Subcutaneous abdominal adipose tissue (tissue), 5 donors: Measurements from ENCODE around the gene B3GALT4.
"Not testable (repeated sequence)": the region's sequence is repeated elsewhere in the genome, so short reads cannot be mapped to it uniquely, and the experiment has no call there.

Experiments
- H3K27ac ChIP-seq: one replicate; pipeline ENCODE4 v1.7.0; 2013; ENCODE audit warnings: low read depth, mild to moderate bottlenecking, inconsistent platforms, low read length, moderate library complexity
- H3K27me3 ChIP-seq, 5 donors: one replicate each; pipeline ENCODE4 v1.7.0; 2013; ENCODE audit warnings: low read length in 5 of 5, inconsistent platforms in 1 of 5; ENCODE audit not compliant: control insufficient read depth in 5 of 5, insufficient read depth in 4 of 5
- H3K36me3 ChIP-seq, 5 donors: one replicate each; pipeline ENCODE4 v1.7.0; 2013; ENCODE audit warnings: low read length in 5 of 5; ENCODE audit not compliant: control insufficient read depth in 5 of 5, insufficient read depth in 5 of 5
- H3K4me1 ChIP-seq, 5 donors: one replicate each; pipeline ENCODE4 v1.7.0; 2013; ENCODE audit warnings: low read length in 5 of 5, mild to moderate bottlenecking in 3 of 5, moderate library complexity in 1 of 5; ENCODE audit not compliant: control insufficient read depth in 5 of 5, insufficient read depth in 5 of 5
- H3K4me3 ChIP-seq, 5 donors: one replicate each; pipeline ENCODE4 v1.7.0; 2013; ENCODE audit warnings: low read length in 5 of 5, low read depth in 1 of 5
- H3K9ac ChIP-seq, 5 donors: one replicate each; pipeline ENCODE4 v1.7.0; 2013; ENCODE audit warnings: low read length in 5 of 5, mild to moderate bottlenecking in 4 of 5, moderate library complexity in 3 of 5
- H3K9me3 ChIP-seq, 5 donors: one replicate each; pipeline ENCODE4 v1.7.0; 2013; ENCODE audit warnings: low read length in 5 of 5; ENCODE audit not compliant: control insufficient read depth in 5 of 5
- donor health status: healthy.
- donor health status: healthy.
- donor health status: healthy.
- donor health status: healthy.
- donor health status: healthy.

B3GALT4 gene

DNA sequence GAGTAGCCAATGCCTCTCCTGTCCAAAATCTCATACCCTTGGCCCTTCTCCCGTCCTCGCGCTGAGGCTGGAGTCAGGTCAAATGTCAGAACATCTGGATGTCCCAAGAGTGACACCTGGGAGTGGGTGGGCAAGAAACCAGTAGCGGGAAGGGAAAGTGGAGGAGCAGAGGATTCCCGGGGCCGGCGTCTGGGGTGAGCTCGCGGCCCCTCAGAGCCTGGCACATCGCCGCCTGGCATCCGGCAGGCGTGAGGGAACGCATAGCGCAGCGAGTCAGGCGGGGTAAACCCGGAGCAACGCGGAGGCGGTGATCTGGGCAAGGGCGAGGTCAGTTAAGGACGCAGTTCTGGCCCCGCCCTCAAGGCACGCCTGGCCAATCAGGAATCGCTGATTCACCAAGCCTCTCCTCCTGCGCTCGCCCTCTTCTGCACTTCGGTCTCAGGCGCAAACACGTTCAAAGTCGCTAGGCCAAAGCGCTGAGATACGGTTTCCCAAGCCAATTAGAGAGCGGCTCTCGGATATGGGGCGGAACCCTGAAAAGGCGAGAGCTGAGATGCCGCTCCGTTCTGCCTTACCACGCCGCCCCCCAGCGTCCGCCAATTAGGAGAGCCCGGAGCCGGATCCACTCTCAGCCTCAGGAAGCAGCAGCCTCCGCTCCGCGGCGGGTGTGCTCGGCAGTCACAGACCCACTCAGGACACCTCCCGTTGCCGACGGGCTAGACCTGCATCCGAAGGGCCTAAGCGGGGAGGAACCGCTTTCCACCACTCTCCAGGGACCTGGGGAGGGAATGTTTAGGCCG is 27.8 kb upstream of the B3GALT4 start:
- H3K9ac ChIP-seq: peak overlapping the region; percentile 47 to 97 (median 87)
- H3K9me3 ChIP-seq: no peaks in the 10 kb centered on the region
- H3K4me1 ChIP-seq: peaks cover 9 to 27% (median 25%) of the 10 kb centered on the region in 5 donors
- no peaks in the 10 kb centered on the region for H3K27me3 ChIP-seq
- H3K27ac ChIP-seq: peak overlapping the region; percentile 93
- H3K4me3 ChIP-seq: peak overlapping the region; percentile 68 to 84 (median 79)
- peaks cover 2 to 27% (median 11%) of the 10 kb centered on the region in 5 donors for H3K36me3 ChIP-seq

DNA sequence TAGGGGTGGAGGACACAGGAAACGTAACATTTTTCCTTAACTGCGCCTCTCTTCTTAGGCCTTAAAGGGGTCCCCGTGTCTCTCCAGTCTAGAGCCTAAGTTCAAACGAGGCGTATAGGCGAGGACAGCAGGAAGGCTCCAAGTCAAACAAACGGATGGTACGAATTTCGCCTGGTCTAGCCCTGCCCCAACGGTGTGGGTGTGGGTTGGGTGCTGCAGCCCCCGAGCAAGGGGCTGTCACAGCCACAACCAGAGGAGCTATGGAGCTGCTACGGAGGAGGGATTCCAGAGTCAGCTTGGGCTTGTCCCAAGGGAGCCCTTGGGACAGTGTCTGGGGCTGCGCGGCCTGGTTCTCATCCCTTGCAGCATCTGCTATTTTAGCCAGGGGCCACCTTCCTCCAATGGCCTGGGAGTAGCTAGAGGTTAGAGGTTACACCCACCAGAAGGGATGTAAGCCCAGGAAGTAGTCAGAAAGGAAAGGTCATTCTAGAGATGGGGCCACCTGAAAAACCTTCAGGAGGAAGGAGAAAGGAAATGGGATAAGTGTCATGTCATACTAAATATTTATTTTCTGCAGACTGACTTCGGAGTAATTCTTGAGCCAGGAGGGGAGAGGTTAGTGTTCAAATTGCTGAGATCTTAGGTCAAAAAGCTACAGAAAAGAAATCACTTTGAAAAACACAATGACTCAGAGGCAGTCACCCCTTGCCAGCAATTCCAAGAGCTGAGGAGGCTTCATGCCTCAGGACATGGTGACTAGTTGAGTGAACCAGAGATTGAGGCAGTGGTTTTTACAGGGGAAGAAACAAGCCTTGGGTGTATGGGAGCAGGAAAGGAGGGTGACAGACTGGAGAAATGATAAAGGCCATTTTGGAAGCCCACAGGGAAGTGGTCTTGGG is 26.9 kb upstream of the B3GALT4 start:
- Histone ChIP-seq H3K9me3 (no peaks in the 10 kb centered on the region), H3K4me3 (peak overlapping the region; percentile 68 to 84 (median 79)), H3K27ac (peak overlapping the region; percentile 93), H3K4me1 (peaks cover 9 to 27% (median 25%) of the 10 kb centered on the region in 5 donors), H3K36me3 (peaks cover 2 to 31% (median 11%) of the 10 kb centered on the region in 5 donors), H3K9ac (peak overlapping the region; percentile 44 to 97 (median 87)), H3K27me3 (no peaks in the 10 kb centered on the region)

DNA sequence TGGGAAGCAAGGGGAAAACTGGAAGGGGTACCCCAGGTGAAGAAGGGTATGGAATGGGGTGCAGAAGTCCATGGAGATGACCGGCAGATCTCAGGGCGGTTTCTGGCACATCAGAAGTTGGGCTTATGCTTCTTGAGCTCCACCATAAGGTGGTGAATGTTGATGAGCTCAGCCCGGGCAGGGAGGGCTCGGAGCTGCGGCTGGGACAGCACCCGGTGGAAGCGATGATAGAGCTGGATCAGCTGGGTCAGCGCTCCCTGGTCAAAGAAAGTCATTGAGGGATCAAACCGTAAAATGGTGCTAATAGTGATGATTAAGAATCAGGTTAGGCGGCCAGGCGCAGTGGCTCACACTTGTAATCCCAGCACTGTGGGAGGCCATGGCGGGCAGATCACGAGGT is 26.2 kb upstream of the B3GALT4 start:
- no peaks in the 10 kb centered on the region for H3K9me3 ChIP-seq
- H3K27me3 ChIP-seq: no peaks in the 10 kb centered on the region
- no peak overlapping the region for H3K4me3 ChIP-seq
- peaks cover 9 to 27% (median 25%) of the 10 kb centered on the region in 5 donors for H3K4me1 ChIP-seq
- peaks cover 2 to 34% (median 11%) of the 10 kb centered on the region in 5 donors for H3K36me3 ChIP-seq
- no peak overlapping the region for H3K27ac ChIP-seq
- H3K9ac ChIP-seq: peak overlapping the region in 1 of 5 donors; percentile 10

DNA sequence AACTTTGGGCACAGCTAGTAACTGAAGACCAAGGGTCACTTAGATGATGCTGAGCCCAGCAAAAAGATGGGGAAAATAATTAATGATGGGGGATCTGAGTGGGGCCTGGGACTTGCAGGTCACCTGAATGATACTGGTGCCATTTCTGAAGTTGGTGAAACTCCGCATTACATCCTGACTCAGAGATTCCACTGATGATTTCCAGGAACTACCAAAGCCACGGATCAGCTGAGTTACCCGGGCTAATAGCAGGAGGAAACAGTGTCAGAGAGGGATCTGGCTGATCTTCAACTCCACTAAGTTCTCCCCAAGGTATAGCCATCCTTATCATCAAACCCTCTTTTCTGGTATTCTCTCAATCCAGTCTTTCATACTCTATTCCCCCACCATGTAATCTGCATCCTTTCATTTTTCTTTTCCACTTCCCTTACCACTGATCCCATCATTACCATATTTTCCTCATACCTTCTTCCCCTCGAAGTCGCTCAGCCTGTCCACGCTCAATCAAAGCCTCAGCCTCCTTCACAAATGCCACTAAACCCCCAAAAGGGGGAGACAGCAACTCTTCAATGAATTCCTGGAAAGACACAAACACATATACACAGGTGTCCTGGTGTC is 25.4 kb upstream of the B3GALT4 start:
- Histone ChIP-seq H3K27ac (no peak overlapping the region), H3K9ac (no peak overlapping the region), H3K9me3 (no peaks in the 10 kb centered on the region), H3K4me3 (no peak overlapping the region), H3K27me3 (no peaks in the 10 kb centered on the region), H3K36me3 (peaks cover 2 to 34% (median 11%) of the 10 kb centered on the region in 5 donors), H3K4me1 (peaks cover 9 to 27% (median 25%) of the 10 kb centered on the region in 5 donors)

DNA sequence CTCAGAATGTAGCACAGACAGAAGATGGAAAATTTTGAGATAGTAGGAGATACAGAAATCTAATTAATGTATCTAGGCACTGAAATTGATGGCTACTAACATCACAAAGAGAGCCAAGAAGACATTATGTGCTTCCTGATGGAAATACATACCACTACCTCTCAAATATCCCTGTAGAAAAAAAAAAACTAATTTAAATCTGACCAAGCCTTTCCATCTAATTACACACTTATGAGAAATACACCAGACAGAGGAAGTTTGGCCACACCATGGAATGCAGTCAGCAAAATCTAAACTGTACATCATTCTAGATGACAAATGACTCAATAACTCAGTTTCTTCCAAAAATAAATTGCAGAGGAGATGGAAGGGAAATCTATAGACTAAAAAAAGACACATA is 24.2 kb upstream of the B3GALT4 start:
- Histone ChIP-seq H3K27ac (no peak overlapping the region), H3K27me3 (no peaks in the 10 kb centered on the region), H3K9ac (no peak overlapping the region), H3K36me3 (peaks cover 2 to 41% (median 13%) of the 10 kb centered on the region in 5 donors), H3K9me3 (no peaks in the 10 kb centered on the region), H3K4me3 (no peak overlapping the region), H3K4me1 (peaks cover 9 to 27% (median 25%) of the 10 kb centered on the region in 5 donors)

DNA sequence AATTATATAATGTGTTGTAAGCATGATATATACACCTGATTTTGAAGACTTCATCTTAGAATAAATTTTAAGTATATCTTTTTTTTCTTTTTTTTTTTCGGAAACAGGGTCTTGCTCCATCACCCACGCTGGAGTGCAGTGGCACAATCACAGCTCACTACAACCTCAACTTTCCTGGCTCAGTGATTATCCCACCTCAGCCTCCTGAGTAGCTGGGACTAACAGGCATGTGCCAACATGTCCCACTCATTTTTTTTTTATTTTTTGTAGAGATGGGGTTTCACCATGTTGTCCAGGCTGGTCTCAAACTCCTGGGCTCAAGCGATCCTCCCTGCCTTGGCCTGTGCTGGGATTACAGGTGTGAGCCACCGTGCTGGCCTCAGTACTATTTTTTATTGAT is 22.3 kb upstream of the B3GALT4 start:
- H3K9me3 ChIP-seq: no peaks in the 10 kb centered on the region
- H3K36me3 ChIP-seq: peaks cover 3 to 50% (median 17%) of the 10 kb centered on the region in 5 donors
- peaks cover 3 to 12% (median 11%) of the 10 kb centered on the region in 5 donors for H3K4me1 ChIP-seq
- no peak overlapping the region for H3K27ac ChIP-seq
- no peaks in the 10 kb centered on the region for H3K27me3 ChIP-seq
- H3K4me3 ChIP-seq: no peak overlapping the region
- no peak overlapping the region for H3K9ac ChIP-seq

DNA sequence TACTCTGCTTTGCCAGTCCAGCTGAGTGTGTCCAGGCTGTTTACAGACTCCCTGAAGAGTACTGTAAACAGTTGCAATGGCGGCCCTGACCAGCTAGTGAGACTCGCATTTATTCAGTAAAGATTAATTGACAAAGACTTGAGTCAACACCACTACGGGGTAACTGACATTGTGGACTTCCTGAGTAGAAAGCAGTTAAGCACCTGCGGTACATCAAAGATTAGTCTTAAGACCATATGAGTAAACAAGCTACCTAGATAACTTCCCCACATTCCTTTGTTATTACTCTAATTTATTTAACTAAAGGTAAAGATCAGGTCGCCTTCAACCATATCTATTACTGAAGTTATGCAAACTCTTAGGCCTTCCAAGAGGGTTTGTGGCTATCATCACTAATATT is 17.9 kb upstream of the B3GALT4 start:
- Histone ChIP-seq H3K9ac (no peak overlapping the region), H3K4me1 (no peaks in the 10 kb centered on the region), H3K9me3 (no peaks in the 10 kb centered on the region), H3K36me3 (peaks cover 15 to 63% (median 35%) of the 10 kb centered on the region in 5 donors), H3K4me3 (no peak overlapping the region), H3K27me3 (no peaks in the 10 kb centered on the region), H3K27ac (no peak overlapping the region)

DNA sequence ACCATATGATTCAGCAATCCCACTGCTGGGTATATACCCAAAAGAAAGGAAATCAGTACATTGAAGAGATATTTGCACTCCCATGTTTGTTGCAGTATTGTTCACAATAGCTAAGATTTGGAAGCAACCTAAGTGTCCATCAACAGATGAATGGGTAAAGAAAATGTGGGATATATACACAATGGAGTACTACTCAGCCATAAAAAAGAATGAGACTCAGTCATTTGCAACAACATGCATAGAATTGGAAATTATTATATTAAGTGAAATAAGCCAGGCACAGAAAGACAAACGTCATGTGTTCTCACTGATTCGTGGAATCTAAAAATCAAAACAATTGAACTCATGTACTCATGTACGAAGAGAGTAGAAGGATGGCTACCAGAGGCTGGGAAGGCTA is 14.4 kb upstream of the B3GALT4 start:
- H3K27ac ChIP-seq, H3K9me3 ChIP-seq, H3K4me3 ChIP-seq, H3K27me3 ChIP-seq, H3K4me1 ChIP-seq, H3K9ac ChIP-seq: not testable (repeated sequence)
- peaks cover 19 to 85% (median 63%) of the 10 kb centered on the region in 5 donors for H3K36me3 ChIP-seq

DNA sequence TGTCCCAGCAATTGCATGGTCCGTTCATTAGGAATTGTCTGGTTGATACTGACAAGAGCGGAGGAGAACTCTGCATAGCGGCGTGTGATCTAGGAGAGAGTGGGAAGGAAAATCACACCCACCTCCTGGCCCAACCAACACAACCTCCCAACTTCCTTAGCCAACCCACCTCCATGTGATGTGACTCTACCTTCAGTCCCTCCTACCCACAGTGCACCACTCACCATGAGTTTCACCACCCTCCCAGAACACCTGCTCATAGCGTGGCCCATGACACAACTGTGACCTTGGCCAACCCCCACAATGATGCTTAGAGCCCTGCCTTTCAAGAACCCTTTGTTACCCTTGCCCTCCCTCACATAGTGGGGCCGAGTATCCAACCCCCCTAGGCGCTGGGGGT is 12.9 kb upstream of the B3GALT4 start:
- no peak overlapping the region for H3K27ac ChIP-seq
- no peak overlapping the region for H3K4me3 ChIP-seq
- no peaks in the 10 kb centered on the region for H3K4me1 ChIP-seq
- peaks cover 21 to 90% (median 74%) of the 10 kb centered on the region in 5 donors for H3K36me3 ChIP-seq
- H3K9me3 ChIP-seq: no peaks in the 10 kb centered on the region
- H3K27me3 ChIP-seq: no peaks in the 10 kb centered on the region
- H3K9ac ChIP-seq: no peak overlapping the region
